Osteocyte (in vitro differentiated cells): Measurements from ENCODE around the gene GNMT. TPM values are rescaled to one million over a fixed set of nuclear protein-coding genes. Genes with fewer than 3 reads are reported as not detected.

Experiments used
- DNase-seq: peaks from one replicate; pipeline ENCODE4 v3.0.0; 2021; ENCODE audit warnings: mixed read lengths; ENCODE audit not compliant: unreplicated experiment; ENCODE audit errors: extremely low spot score
- H3K27ac Mint-ChIP-seq: one replicate; pipeline ENCODE4 v1.8.0; 2021; ENCODE audit warnings: mild to moderate bottlenecking, mixed read lengths; ENCODE audit not compliant: unreplicated experiment
- H3K27me3 Mint-ChIP-seq: one replicate; pipeline ENCODE4 v1.8.0; 2021; ENCODE audit warnings: mixed read lengths; ENCODE audit not compliant: unreplicated experiment
- H3K36me3 Mint-ChIP-seq: one replicate; pipeline ENCODE4 v1.8.0; 2021; ENCODE audit warnings: mixed read lengths; ENCODE audit not compliant: unreplicated experiment
- H3K4me1 Mint-ChIP-seq: one replicate; pipeline ENCODE4 v1.8.0; 2021; ENCODE audit warnings: mixed read lengths; ENCODE audit not compliant: unreplicated experiment
- H3K4me3 Mint-ChIP-seq: one replicate; pipeline ENCODE4 v1.8.0; 2021; ENCODE audit warnings: mild to moderate bottlenecking, moderate library complexity, mixed read lengths; ENCODE audit not compliant: unreplicated experiment
- H3K9me3 Mint-ChIP-seq: one replicate; pipeline ENCODE4 v1.8.0; 2021; ENCODE audit warnings: mixed read lengths; ENCODE audit not compliant: unreplicated experiment
- CTCF ChIP-seq: fragments of 200-600 bp; sonication (generic); IDR thresholded peaks from 2 replicates; pipeline ENCODE4 v1.5.0; 2021; ENCODE audit warnings: antibody characterized with exemption, mild to moderate bottlenecking, moderate library complexity
- total RNA-seq: library from RNA; stranded (reverse); gene quantifications from 2 replicates; pipeline ENCODE4 v1.2.1, GENCODE V29; 2021

GNMT gene
- total RNA-seq, 1 donor from 2014 or later = 0.97 TPM

- DNase-seq = no peak
- H3K4me3 Mint-ChIP-seq = no peak overlapping the region
Observed at GRCh38 chr6:42921801-42922200, 38.8 kb upstream of the GNMT start.

GRCh38 chr6:42923666-42924065 lies 36.9 kb upstream of the GNMT start:
- H3K9me3 Mint-ChIP-seq = no peaks in the 10 kb centered on the region
- H3K36me3 Mint-ChIP-seq = no peaks in the 10 kb centered on the region
- no peak for TF ChIP-seq CTCF
- no peaks in the 10 kb centered on the region for H3K27me3 Mint-ChIP-seq
- H3K4me3 Mint-ChIP-seq = no peak overlapping the region
- H3K4me1 Mint-ChIP-seq = peaks cover 6% of the 10 kb centered on the region
- DNase-seq = no peak
- H3K27ac Mint-ChIP-seq = no peak overlapping the region

More at GRCh38 chr6:42921801-42922200, 38.8 kb upstream of the GNMT start:
- Mint-ChIP-seq H3K27me3 (no peaks in the 10 kb centered on the region), H3K36me3 (no peaks in the 10 kb centered on the region), H3K4me1 (peaks cover 2% of the 10 kb centered on the region), H3K9me3 (no peaks in the 10 kb centered on the region), H3K27ac (no peak overlapping the region)
- TF ChIP-seq CTCF = no peak

- peaks cover 11% of the 10 kb centered on the region for H3K4me1 Mint-ChIP-seq
- H3K27me3 Mint-ChIP-seq = no peaks in the 10 kb centered on the region
- no peak overlapping the region for H3K27ac Mint-ChIP-seq
- DNase-seq = no peak
- no peaks in the 10 kb centered on the region for H3K36me3 Mint-ChIP-seq
- TF ChIP-seq CTCF = no peak
- H3K9me3 Mint-ChIP-seq = no peaks in the 10 kb centered on the region
- H3K4me3 Mint-ChIP-seq = no peak overlapping the region
Observed at GRCh38 chr6:42925248-42925857, 35.2 kb upstream of the GNMT start.

- peaks cover 33% of the 10 kb centered on the region for H3K4me1 Mint-ChIP-seq
- no peaks in the 10 kb centered on the region for H3K9me3 Mint-ChIP-seq
Observed at GRCh38 chr6:42928986-42929820, 31.4 kb upstream of the GNMT start, which contains the start of gene CNPY3. CNPY3 (plus strand) TSS chr6:42929480; CDS start chr6:42929571, 91 bp downstream.

More at GRCh38 chr6:42928986-42929820, 31.4 kb upstream of the GNMT start, which contains the start of gene CNPY3:
- Mint-ChIP-seq H3K36me3 (peaks cover 2% of the 10 kb centered on the region), H3K4me3 (peak within 1 kb of the TSS; percentile 98), H3K27me3 (no peaks in the 10 kb centered on the region), H3K27ac (peak within 1 kb of the TSS; percentile 97)
- DNase-seq = peak; percentile 96
- TF ChIP-seq CTCF = no peak
